MCF 10A (cell line): ENCODE measurements around the gene AP2B1. TPM values are rescaled to one million over a fixed set of nuclear protein-coding genes. Genes with fewer than 3 reads are reported as not detected.

Experiments
- BruUV-seq: library from RNA; stranded (reverse); fragments of 400-500 nt; replicated peaks from 2 replicates; lab custom pipeline; 2021; lab: Mats Ljungman, UMichigan
- CTCF ChIA-PET: fragments of 300-600 bp; sonication (Branson Sonifier 250); formaldehyde crosslinking; extraction: SDS; loops from one replicate; lab custom pipeline; 2021; ENCODE audit warnings: antibody characterized with exemption, inconsistent platforms; lab: Yijun Ruan, JAX
- POLR2A ChIA-PET: fragments of 300-600, 350-650 bp; sonication (Branson Sonifier 250); formaldehyde crosslinking; extraction: SDS; loops from one replicate; lab custom pipeline; 2020; ENCODE audit warnings: antibody characterized with exemption, inconsistent platforms; lab: Yijun Ruan, JAX
- DNase-seq: peaks from one replicate; pipeline ENCODE4 v3.0.0-alpha.2; 2018; ENCODE audit not compliant: unreplicated experiment
- H3K27ac Mint-ChIP-seq: one replicate; pipeline ENCODE4 v1.8.0; 2022; ENCODE audit warnings: mild to moderate bottlenecking, low read depth, mixed read lengths; ENCODE audit not compliant: unreplicated experiment
- H3K27me3 Mint-ChIP-seq: one replicate; pipeline ENCODE4 v1.8.0; 2022; ENCODE audit warnings: mixed read lengths; ENCODE audit not compliant: insufficient read depth, unreplicated experiment
- H3K36me3 Mint-ChIP-seq: one replicate; pipeline ENCODE4 v1.8.0; 2022; ENCODE audit warnings: mild to moderate bottlenecking, moderate library complexity, mixed read lengths; ENCODE audit not compliant: insufficient read depth, unreplicated experiment
- H3K4me1 Mint-ChIP-seq: one replicate; pipeline ENCODE4 v1.8.0; 2022; ENCODE audit warnings: mixed read lengths; ENCODE audit not compliant: insufficient read depth, unreplicated experiment
- H3K4me3 Mint-ChIP-seq: one replicate; pipeline ENCODE4 v1.8.0; 2022; ENCODE audit warnings: mild to moderate bottlenecking, moderate library complexity, mixed read lengths; ENCODE audit not compliant: unreplicated experiment
- H3K9me3 Mint-ChIP-seq: one replicate; pipeline ENCODE4 v1.8.0; 2022; ENCODE audit warnings: mixed read lengths; ENCODE audit not compliant: unreplicated experiment
- CTCF ChIP-seq: fragments of 200-600 bp; IDR thresholded peaks from one replicate; pipeline ENCODE4 v1.8.0; 2022; ENCODE audit warnings: antibody characterized with exemption, mild to moderate bottlenecking; ENCODE audit not compliant: unreplicated experiment
- intact Hi-C: fragments of 100-400 bp; cut with micrococcal nuclease; formaldehyde crosslinking; loops from 2 replicates; pipeline ENCODE4 v1.14.1; 2022
- total RNA-seq: library from RNA; stranded (reverse); gene quantifications from 2 replicates; pipeline ENCODE4 v1.2.3, GENCODE V29; 2022

AP2B1 gene
- total RNA-seq, 1 experiment from 2014 or later: 227 TPM

DNA sequence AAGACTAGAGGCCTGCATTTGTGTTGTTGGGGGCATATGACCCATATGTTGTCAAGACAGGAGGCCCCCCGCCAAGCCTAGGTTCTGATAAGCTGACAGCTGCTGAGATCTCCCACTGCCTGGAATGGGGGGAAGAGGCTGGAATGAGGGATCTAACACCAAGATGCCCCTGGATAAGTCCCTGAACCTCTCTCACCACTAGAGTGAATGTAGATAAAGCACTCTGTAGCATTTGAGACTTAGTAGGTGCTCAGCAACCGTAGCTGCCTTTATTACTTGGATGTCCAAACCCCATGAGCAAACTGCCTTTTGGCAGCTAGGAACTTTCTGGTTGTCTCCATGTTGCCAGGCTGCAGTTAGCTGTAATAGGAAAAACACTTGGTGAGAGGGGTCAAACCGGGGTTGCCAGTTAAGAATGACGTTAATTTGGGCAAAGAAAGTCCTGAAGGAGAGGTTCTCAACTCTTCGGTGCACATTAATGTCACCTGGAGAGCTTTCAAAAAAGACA lies 139.9 kb downstream of the AP2B1 start:
- H3K27me3 Mint-ChIP-seq: no peaks in the 10 kb centered on the region
- POLR2A ChIA-PET: interaction anchor here (1.2 to 1.6 kb wide), 3 partner anchors 16 to 27 kb away, joined by 3 to 4 read pairs (median 3); no protein-coding TSS in a partner anchor
- BruUV-seq: no TSS peak
- intact Hi-C loops: no loop called here
- TF ChIP-seq CTCF: no peak
- no peak for DNase-seq
- peaks cover 43% of the 10 kb centered on the region for H3K36me3 Mint-ChIP-seq
- H3K4me3 Mint-ChIP-seq: no peak overlapping the region
- H3K9me3 Mint-ChIP-seq: no peaks in the 10 kb centered on the region
- H3K4me1 Mint-ChIP-seq: peaks cover 25% of the 10 kb centered on the region
- peak overlapping the region; percentile 77 for H3K27ac Mint-ChIP-seq
- CTCF ChIA-PET: interaction anchor here (0.6 to 11.3 kb wide), 6 partner anchors 21 to 213 kb away, joined by 3 to 81 read pairs (median 8); no protein-coding TSS in a partner anchor

DNA sequence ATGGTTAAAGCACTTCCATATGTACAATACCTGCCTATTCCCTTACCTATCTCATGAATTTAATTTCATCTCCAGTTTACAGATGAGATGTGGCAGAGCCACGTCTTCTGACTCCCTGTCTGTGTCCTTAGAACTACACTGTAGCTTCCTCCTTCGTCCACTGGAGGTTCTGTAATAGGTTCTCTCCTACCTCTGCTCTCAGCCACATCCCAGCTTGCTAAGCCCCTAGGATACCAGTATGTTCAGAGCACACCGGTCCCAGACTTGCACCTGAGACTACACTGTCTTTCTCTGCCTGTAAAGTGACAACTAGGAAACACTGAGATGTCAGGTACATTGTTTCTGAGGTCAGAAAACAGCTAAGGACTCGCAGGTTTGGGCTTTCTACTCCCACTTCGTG lies 140.5 kb downstream of the AP2B1 start:
- CTCF ChIA-PET: interaction anchor here (2.2 to 11.3 kb wide), 4 partner anchors 20 to 114 kb away, joined by 6 to 81 read pairs (median 14); no protein-coding TSS in a partner anchor
- no peak overlapping the region for H3K27ac Mint-ChIP-seq
- peaks cover 25% of the 10 kb centered on the region for H3K4me1 Mint-ChIP-seq
- POLR2A ChIA-PET: interaction anchor here (1.5 to 1.6 kb wide), 2 partner anchors 16 to 18 kb away, joined by 3 to 4 read pairs; no protein-coding TSS in a partner anchor
- no peaks in the 10 kb centered on the region for H3K9me3 Mint-ChIP-seq
- H3K4me3 Mint-ChIP-seq: no peak overlapping the region
- intact Hi-C loops: no loop called here
- DNase-seq: no peak
- no peak for TF ChIP-seq CTCF
- H3K36me3 Mint-ChIP-seq: peaks cover 40% of the 10 kb centered on the region
- no TSS peak for BruUV-seq
- H3K27me3 Mint-ChIP-seq: no peaks in the 10 kb centered on the region

DNA sequence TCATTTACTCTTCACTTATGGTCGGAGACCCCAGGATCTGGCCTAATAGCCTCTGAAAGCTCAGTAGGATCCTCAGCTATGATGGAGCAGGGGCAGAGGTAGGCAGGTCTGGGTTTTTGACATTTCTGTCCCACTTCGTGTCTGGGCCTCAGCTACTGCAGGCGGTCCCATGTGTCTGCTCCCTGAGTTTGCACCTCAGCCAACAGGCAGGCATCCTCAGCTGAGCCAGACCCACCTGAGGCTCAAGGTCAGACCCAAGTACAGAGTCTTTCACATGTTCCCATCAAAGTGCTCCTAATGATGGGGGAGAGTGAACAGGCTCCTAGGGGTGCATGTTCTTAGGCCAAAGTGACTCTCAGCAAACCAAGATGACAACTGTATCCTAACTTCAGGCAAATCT lies 141.4 kb downstream of the AP2B1 start:
- DNase-seq: no peak
- no peak for TF ChIP-seq CTCF
- POLR2A ChIA-PET: interaction anchor here (1.2 kb wide), 1 partner anchor 11 kb away, joined by 3 read pairs; no protein-coding TSS in a partner anchor
- BruUV-seq: no TSS peak
- intact Hi-C loops: no loop called here
- CTCF ChIA-PET: interaction anchor here (2.2 to 11.3 kb wide), 3 partner anchors 19 to 115 kb away, joined by 6 to 81 read pairs (median 17); no protein-coding TSS in a partner anchor
- Mint-ChIP-seq H3K4me3 (no peak overlapping the region), H3K27me3 (no peaks in the 10 kb centered on the region), H3K27ac (no peak overlapping the region), H3K9me3 (no peaks in the 10 kb centered on the region), H3K4me1 (peaks cover 25% of the 10 kb centered on the region), H3K36me3 (peaks cover 36% of the 10 kb centered on the region)

- Mint-ChIP-seq H3K27me3 (no peaks in the 10 kb centered on the region), H3K27ac (no peak overlapping the region), H3K4me1 (peaks cover 25% of the 10 kb centered on the region), H3K4me3 (no peak overlapping the region), H3K9me3 (no peaks in the 10 kb centered on the region), H3K36me3 (peaks cover 28% of the 10 kb centered on the region)
- intact Hi-C loops: no loop called here
- POLR2A ChIA-PET: interaction anchor here (0.6 to 1.7 kb wide), 2 partner anchors 17 to 815 kb away, joined by 3 to 4 read pairs; no protein-coding TSS in a partner anchor
- BruUV-seq: no TSS peak
- CTCF ChIA-PET: interaction anchor here (0.6 to 11.3 kb wide), 3 partner anchors 12 to 34 kb away, joined by 3 to 81 read pairs (median 6); no protein-coding TSS in a partner anchor
- DNase-seq: no peak
- TF ChIP-seq CTCF: no peak
These were observed 142.3 kb downstream of the AP2B1 start for GRCh38 chr17:35729405-35729833.
